ENCODE data around the gene ZBTB5.

GRCh38 chr9:37442556-37442955, 22.7 kb downstream of the ZBTB5 start:
- TF ChIP-seq RCOR1 (IDR thresholded peaks at IDR 0.05; ENCODE audit: low read depth, low read length): no peak
- no peak for TF ChIP-seq ELK1 (IDR thresholded peaks at IDR 0.05; ENCODE audit: low read depth, low read length)
- TF ChIP-seq MAX (IDR thresholded peaks at IDR 0.05): no peak
- no peak for TF ChIP-seq CBX8 (IDR thresholded peaks at IDR 0.05)
- no peak for TF ChIP-seq CTCF (IDR thresholded peaks at IDR 0.05)
- TF ChIP-seq, protein P1, sequence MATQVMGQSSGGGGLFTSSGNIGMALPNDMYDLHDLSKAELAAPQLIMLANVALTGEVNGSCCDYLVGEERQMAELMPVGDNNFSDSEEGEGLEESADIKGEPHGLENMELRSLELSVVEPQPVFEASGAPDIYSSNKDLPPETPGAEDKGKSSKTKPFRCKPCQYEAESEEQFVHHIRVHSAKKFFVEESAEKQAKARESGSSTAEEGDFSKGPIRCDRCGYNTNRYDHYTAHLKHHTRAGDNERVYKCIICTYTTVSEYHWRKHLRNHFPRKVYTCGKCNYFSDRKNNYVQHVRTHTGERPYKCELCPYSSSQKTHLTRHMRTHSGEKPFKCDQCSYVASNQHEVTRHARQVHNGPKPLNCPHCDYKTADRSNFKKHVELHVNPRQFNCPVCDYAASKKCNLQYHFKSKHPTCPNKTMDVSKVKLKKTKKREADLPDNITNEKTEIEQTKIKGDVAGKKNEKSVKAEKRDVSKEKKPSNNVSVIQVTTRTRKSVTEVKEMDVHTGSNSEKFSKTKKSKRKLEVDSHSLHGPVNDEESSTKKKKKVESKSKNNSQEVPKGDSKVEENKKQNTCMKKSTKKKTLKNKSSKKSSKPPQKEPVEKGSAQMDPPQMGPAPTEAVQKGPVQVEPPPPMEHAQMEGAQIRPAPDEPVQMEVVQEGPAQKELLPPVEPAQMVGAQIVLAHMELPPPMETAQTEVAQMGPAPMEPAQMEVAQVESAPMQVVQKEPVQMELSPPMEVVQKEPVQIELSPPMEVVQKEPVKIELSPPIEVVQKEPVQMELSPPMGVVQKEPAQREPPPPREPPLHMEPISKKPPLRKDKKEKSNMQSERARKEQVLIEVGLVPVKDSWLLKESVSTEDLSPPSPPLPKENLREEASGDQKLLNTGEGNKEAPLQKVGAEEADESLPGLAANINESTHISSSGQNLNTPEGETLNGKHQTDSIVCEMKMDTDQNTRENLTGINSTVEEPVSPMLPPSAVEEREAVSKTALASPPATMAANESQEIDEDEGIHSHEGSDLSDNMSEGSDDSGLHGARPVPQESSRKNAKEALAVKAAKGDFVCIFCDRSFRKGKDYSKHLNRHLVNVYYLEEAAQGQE (IDR thresholded peaks at IDR 0.05): no peak

Data from A549 (cell line).